GM23338 (cell line): ENCODE measurements around the gene CTCFL. TPM values are rescaled to one million over a fixed set of nuclear protein-coding genes. Genes with fewer than 3 reads are reported as not detected.

Experiments used
- ATAC-seq: fragments of 200-7000 bp; cut with Tn5 transposase; 3 replicates; pipeline ENCODE4 v1.9.1; 2020
- DNase-seq: peaks from one replicate; pipeline ENCODE4 v3.0.0-alpha.2; 2015; ENCODE audit warnings: low spot score
- H2AFZ ChIP-seq: fragments of 200-600 bp; sonication (generic); 2 replicates; pipeline ENCODE4 v1.8.0; 2016; ENCODE audit warnings: antibody characterized with exemption, mild to moderate bottlenecking, moderate library complexity
- H3F3A ChIP-seq: fragments of 200-600 bp; sonication (generic); replicated peaks from 2 replicates; pipeline ENCODE4 v1.8.0; 2017; ENCODE audit warnings: antibody characterized with exemption, mixed run types, low read depth
- H3K27ac ChIP-seq: fragments of 200-600 bp; sonication (generic); 2 replicates; pipeline ENCODE4 v1.6.1; 2016; ENCODE audit warnings: low read depth
- H3K27me3 ChIP-seq: fragments of 200-600 bp; sonication (generic); 2 replicates; pipeline ENCODE4 v1.8.0; 2016; ENCODE audit warnings: mild to moderate bottlenecking, mixed run types, moderate library complexity; ENCODE audit not compliant: insufficient read depth
- H3K36me3 ChIP-seq: fragments of 200-600 bp; sonication (generic); 2 replicates; pipeline ENCODE4 v1.8.0; 2016; ENCODE audit warnings: mild to moderate bottlenecking; ENCODE audit not compliant: insufficient read depth
- H3K4me1 ChIP-seq: fragments of 200-600 bp; sonication (generic); 2 replicates; pipeline ENCODE4 v1.8.0; 2016; ENCODE audit warnings: mild to moderate bottlenecking, moderate library complexity; ENCODE audit not compliant: insufficient read depth
- H3K4me2 ChIP-seq: fragments of 200-600 bp; sonication (generic); 2 replicates; pipeline ENCODE4 v1.7.1; 2017; ENCODE audit warnings: mixed run types
- H3K4me3 ChIP-seq: fragments of 200-600 bp; sonication (generic); 2 replicates; pipeline ENCODE4 v1.6.1; 2016; ENCODE audit warnings: mixed run types
- H3K79me2 ChIP-seq: fragments of 200-600 bp; sonication (generic); replicated peaks from 2 replicates; pipeline ENCODE4 v1.8.0; 2017; ENCODE audit warnings: mild to moderate bottlenecking; ENCODE audit not compliant: insufficient read depth
- H3K9me2 ChIP-seq: fragments of 200-600 bp; sonication (generic); 2 replicates; pipeline ENCODE4 v1.8.0; 2017; ENCODE audit not compliant: insufficient read depth
- H4K20me1 ChIP-seq: fragments of 200-600 bp; sonication (generic); replicated peaks from 2 replicates; pipeline ENCODE4 v1.8.0; 2017; ENCODE audit warnings: mild to moderate bottlenecking; ENCODE audit not compliant: insufficient read depth
- H3K27ac Mint-ChIP-seq: 2 replicates; pipeline ENCODE4 v1.8.0; 2020; ENCODE audit warnings: inconsistent platforms, mild to moderate bottlenecking, moderate library complexity, mixed read lengths
- H3K27me3 Mint-ChIP-seq: 3 replicates; pipeline ENCODE4 v1.8.0; 2022; ENCODE audit warnings: low read depth, mild to moderate bottlenecking, moderate library complexity, mixed read lengths, inconsistent platforms; ENCODE audit not compliant: insufficient read depth, poor library complexity
- H3K36me3 Mint-ChIP-seq: 3 replicates; pipeline ENCODE4 v1.8.0; 2021; ENCODE audit warnings: low read depth, mild to moderate bottlenecking, inconsistent platforms, moderate library complexity, mixed read lengths
- H3K4me1 Mint-ChIP-seq: 3 replicates; pipeline ENCODE4 v1.8.0; 2020; ENCODE audit warnings: mild to moderate bottlenecking, inconsistent platforms, mixed read lengths
- H3K4me3 Mint-ChIP-seq: 3 replicates; pipeline ENCODE4 v1.8.0; 2021; ENCODE audit warnings: moderate library complexity, mild to moderate bottlenecking, inconsistent platforms, mixed read lengths
- H3K9me3 Mint-ChIP-seq: 3 replicates; pipeline ENCODE4 v1.8.0; 2020; ENCODE audit warnings: moderate library complexity, mild to moderate bottlenecking, inconsistent platforms, mixed read lengths
- CTCF ChIP-seq, 2 experiments: fragments of 200-600 bp in 1 of 2; sonication (generic) in 1 of 2; conservative IDR thresholded peaks; 2 replicates each; pipeline versions ENCODE4 v1.5.1 to v1.6.1; 2016 to 2017; ENCODE audit warnings: antibody characterized with exemption in 2 of 2, low read depth in 2 of 2, mild to moderate bottlenecking in 2 of 2, moderate library complexity in 1 of 2
- ETS1 ChIP-seq: IDR thresholded peaks from 2 replicates; pipeline ENCODE4 v1.6.1; 2016; ENCODE audit warnings: antibody characterized with exemption
- EZH2 ChIP-seq: fragments of 200-600 bp; sonication (generic); IDR thresholded peaks from one replicate; pipeline ENCODE4 v1.8.0; 2017; ENCODE audit warnings: antibody characterized with exemption, mild to moderate bottlenecking, low read depth; ENCODE audit not compliant: unreplicated experiment
- JUNB ChIP-seq: IDR thresholded peaks from one replicate; pipeline ENCODE4 v1.6.1; 2016; ENCODE audit warnings: antibody characterized with exemption; ENCODE audit not compliant: unreplicated experiment
- NANOG ChIP-seq: IDR thresholded peaks from 2 replicates; pipeline ENCODE4 v1.6.1; 2016; ENCODE audit warnings: antibody characterized with exemption, borderline replicate concordance
- POLR2AphosphoS5 ChIP-seq: IDR thresholded peaks from 2 replicates; pipeline ENCODE4 v1.6.1; 2016; ENCODE audit warnings: antibody characterized with exemption, low read depth
- REST ChIP-seq: IDR thresholded peaks from one replicate; pipeline ENCODE4 v1.6.1; 2018; ENCODE audit warnings: antibody characterized with exemption; ENCODE audit not compliant: unreplicated experiment
- ZNF114 ChIP-seq: fragments of 250-450 bp; sonication (Bioruptor Pico); IDR thresholded peaks from 2 replicates; pipeline ENCODE4 v1.5.0; 2020; ENCODE audit warnings: mild to moderate bottlenecking, moderate library complexity
- ZNF462 ChIP-seq: fragments of 250-450 bp; sonication (Bioruptor Pico); IDR thresholded peaks from 2 replicates; pipeline ENCODE4 v1.5.0; 2020; ENCODE audit warnings: mild to moderate bottlenecking, moderate library complexity
- polyA plus RNA-seq: library from polyadenylated mRNA; unstranded; fragments of >200 nt; fragmentation: Nextera tagmentation; extraction: Ambion mirVana; gene quantifications from 2 replicates; pipeline ENCODE4 v1.2.1, GENCODE V29; 2016
- total RNA-seq: library from RNA; depleted of rRNA; stranded (reverse); fragments of >200 nt; shearing (Covaris generic); gene quantifications from 2 replicates; pipeline ENCODE4 v1.2.3, GENCODE V29; 2014

CTCFL gene
- total and polyA plus RNA-seq, 2 experiments from 2014 or later: 0.55 to 1.4 TPM

GRCh38 chr20:57476084-57476526, 48.8 kb downstream of the CTCFL start:
- no peak overlapping the region for H3K27ac Mint-ChIP-seq
- H3K36me3 ChIP-seq: no peaks in the 10 kb centered on the region
- no peaks in the 10 kb centered on the region; the same call in 2 of the 3 replicates for H3K9me3 Mint-ChIP-seq
- TF ChIP-seq EZH2 (no peak), REST (no peak), ZNF114 (CRISPR knock-in tag) (no peak), NANOG (no peak), ETS1 (no peak), JUNB (no peak), CTCF (conservative IDR thresholded peaks at IDR 0.05; ENCODE audit: low read depth in 2 of 2) (no peak), POLR2AphosphoS5 (no peak)
- H3K27me3 ChIP-seq: no peaks in the 10 kb centered on the region
- H3K27ac ChIP-seq: no peak overlapping the region
- no peaks in the 10 kb centered on the region for H3K79me2 ChIP-seq
- no peaks in the 10 kb centered on the region for H3F3A ChIP-seq
- H3K36me3 Mint-ChIP-seq: no peaks in the 10 kb centered on the region
- peaks cover 3% of the 10 kb centered on the region for H3K4me1 ChIP-seq
- no peaks in the 10 kb centered on the region for H4K20me1 ChIP-seq
- no peak overlapping the region for H3K4me3 Mint-ChIP-seq
- H3K4me2 ChIP-seq: no peak overlapping the region
- H3K4me3 ChIP-seq: no peak overlapping the region
- no peak for ATAC-seq
- peaks cover 25% of the 10 kb centered on the region for H3K4me1 Mint-ChIP-seq
- no peaks in the 10 kb centered on the region for H3K9me2 ChIP-seq
- H2AFZ ChIP-seq: no peak overlapping the region
- no peak for DNase-seq
- peaks cover 8% of the 10 kb centered on the region for H3K27me3 Mint-ChIP-seq

GRCh38 chr20:57475388-57476083, 49.4 kb downstream of the CTCFL start:
- peaks cover 8% of the 10 kb centered on the region for H3K27me3 Mint-ChIP-seq
- no peaks in the 10 kb centered on the region for H3K79me2 ChIP-seq
- H3K4me1 ChIP-seq: peaks cover 6% of the 10 kb centered on the region
- H3K27ac Mint-ChIP-seq: no peak overlapping the region
- no peak overlapping the region for H2AFZ ChIP-seq
- H3K36me3 Mint-ChIP-seq: no peaks in the 10 kb centered on the region
- DNase-seq (no peak), ATAC-seq (no peak)
- H3K9me2 ChIP-seq: no peaks in the 10 kb centered on the region
- no peaks in the 10 kb centered on the region for H4K20me1 ChIP-seq
- no peak overlapping the region for H3K4me3 ChIP-seq
- peaks cover 25% of the 10 kb centered on the region for H3K4me1 Mint-ChIP-seq
- no peak overlapping the region for H3K4me2 ChIP-seq
- no peaks in the 10 kb centered on the region for H3K27me3 ChIP-seq
- no peak overlapping the region for H3K4me3 Mint-ChIP-seq
- no peaks in the 10 kb centered on the region for H3K36me3 ChIP-seq
- no peak overlapping the region for H3K27ac ChIP-seq
- H3K9me3 Mint-ChIP-seq: no peaks in the 10 kb centered on the region; the same call in 2 of the 3 replicates
- H3F3A ChIP-seq: no peaks in the 10 kb centered on the region
- no peak for TF ChIP-seq ZNF462 (CRISPR knock-in tag)
